Peyer's patch (tissue), 4 donors: Measurements from ENCODE around the gene OR4D1. TPM values are rescaled to one million over a fixed set of nuclear protein-coding genes. Genes with fewer than 3 reads are reported as not detected.
A peak's percentile ranks its signal among the peaks of the same experiment; 100 is the strongest.

Experiments
- DNase-seq, 3 donors: peaks; one replicate each; pipeline ENCODE4 v3.0.0-alpha.2; 2017 to 2019
- H3K27ac ChIP-seq, 4 donors: fragments of 200-600 bp; sonication (generic); one replicate each; pipeline ENCODE4 v1.5.1; 2016 to 2019
- H3K27me3 ChIP-seq, 2 donors: fragments of 200-600 bp; sonication (generic); one replicate each; pipeline ENCODE4 v1.5.1; 2019
- H3K36me3 ChIP-seq, 3 donors: fragments of 200-600 bp; sonication (generic); one replicate each; pipeline ENCODE4 v1.5.1; 2016 to 2019
- H3K4me1 ChIP-seq, 4 donors: fragments of 200-600 bp; sonication (generic); one replicate each; pipeline ENCODE4 v1.5.1; 2016 to 2019
- H3K4me3 ChIP-seq, 4 donors: fragments of 200-600 bp; sonication (generic); 1 replicate in 3 of 4; 2 replicates in 1 of 4; pipeline ENCODE4 v1.5.1; 2016 to 2019; ENCODE audit warnings: mild to moderate bottlenecking in 1 of 4
- H3K9me3 ChIP-seq, 4 donors: fragments of 200-600 bp; sonication (generic); one replicate each; pipeline ENCODE4 v1.5.1; 2016 to 2019; ENCODE audit warnings: mild to moderate bottlenecking in 1 of 4
- CTCF ChIP-seq, 6 experiments: fragments of 450-650 bp in 4 of 6; fragments of 200-600 bp in 2 of 6; sonication (generic) in 1 of 6; IDR thresholded peaks; one replicate each; pipeline ENCODE4 v1.5.1; 2017 to 2019; ENCODE audit warnings: antibody characterized with exemption in 6 of 6, mild to moderate bottlenecking in 3 of 6, moderate library complexity in 1 of 6
- POLR2A ChIP-seq, 2 donors: fragments of 450-650 bp; IDR thresholded peaks; one replicate each; pipeline ENCODE4 v1.5.1; 2017; ENCODE audit warnings: antibody characterized with exemption in 2 of 2, mild to moderate bottlenecking in 2 of 2, moderate library complexity in 2 of 2
- total RNA-seq, 4 donors: library from RNA; depleted of rRNA; stranded (reverse); fragments of >200 nt; gene quantifications; one replicate each; pipeline ENCODE4 v1.1.0, GENCODE V29; 2016

Gene OR4D1
- total RNA-seq, 4 donors from 2014 or later: not detected

GRCh38 chr17:58187675-58188074 lies 39.5 kb downstream of the OR4D1 start:
- H3K9me3 ChIP-seq: no peaks in the 10 kb centered on the region
- H3K27me3 ChIP-seq: no peaks in the 10 kb centered on the region
- no peaks in the 10 kb centered on the region for H3K36me3 ChIP-seq
- DNase-seq: no peak
- H3K4me3 ChIP-seq: no peak overlapping the region
- H3K4me1 ChIP-seq: no peaks in the 10 kb centered on the region
- H3K27ac ChIP-seq: no peak overlapping the region
- TF ChIP-seq POLR2A (IDR thresholded peaks at IDR 0.05) (no peak), CTCF (IDR thresholded peaks at IDR 0.05) (no peak)

DNA sequence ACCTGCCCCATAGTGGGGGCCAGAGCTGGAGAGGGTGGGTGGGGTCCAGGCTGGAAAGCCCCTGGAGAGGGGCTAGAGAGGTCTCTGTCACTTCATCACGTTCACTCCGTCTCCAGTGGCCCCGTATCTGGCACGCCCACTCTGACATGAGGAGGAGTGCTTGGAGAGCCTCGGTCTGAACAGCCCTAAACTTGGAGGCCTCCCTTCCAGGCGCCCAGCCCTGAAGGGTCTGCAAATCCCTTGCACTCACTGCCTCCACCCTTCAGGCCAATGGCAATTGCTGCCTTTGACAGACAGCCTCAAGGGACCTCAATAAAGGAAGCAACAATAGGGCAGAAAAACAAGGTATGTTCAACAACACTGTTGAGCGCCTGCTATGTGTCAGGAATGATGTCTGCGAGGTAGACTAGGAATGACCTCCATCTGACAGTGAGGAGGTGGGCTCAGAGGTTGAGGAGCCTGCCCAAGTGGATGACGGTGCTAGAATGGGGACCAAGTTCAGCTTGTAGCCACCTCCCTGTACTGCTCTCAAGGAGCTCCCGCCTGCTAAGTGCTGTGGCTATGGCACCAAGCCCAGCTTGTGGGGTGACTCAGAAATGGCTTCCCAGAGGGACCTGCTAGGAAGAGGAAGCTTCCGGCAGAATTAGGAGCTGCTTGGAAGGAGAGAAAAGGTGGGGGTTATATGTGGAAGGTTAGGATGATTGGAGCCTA lies 41.4 kb downstream of the OR4D1 start:
- peak in 2 of 3 donors; percentile 48 to 58 for DNase-seq
- Histone ChIP-seq H3K27ac (no peak overlapping the region), H3K27me3 (no peaks in the 10 kb centered on the region), H3K36me3 (no peaks in the 10 kb centered on the region), H3K9me3 (no peaks in the 10 kb centered on the region), H3K4me3 (no peak overlapping the region), H3K4me1 (no peaks in the 10 kb centered on the region)
- TF ChIP-seq CTCF (IDR thresholded peaks at IDR 0.05): no peak
- no peak for TF ChIP-seq POLR2A (IDR thresholded peaks at IDR 0.05)

DNA sequence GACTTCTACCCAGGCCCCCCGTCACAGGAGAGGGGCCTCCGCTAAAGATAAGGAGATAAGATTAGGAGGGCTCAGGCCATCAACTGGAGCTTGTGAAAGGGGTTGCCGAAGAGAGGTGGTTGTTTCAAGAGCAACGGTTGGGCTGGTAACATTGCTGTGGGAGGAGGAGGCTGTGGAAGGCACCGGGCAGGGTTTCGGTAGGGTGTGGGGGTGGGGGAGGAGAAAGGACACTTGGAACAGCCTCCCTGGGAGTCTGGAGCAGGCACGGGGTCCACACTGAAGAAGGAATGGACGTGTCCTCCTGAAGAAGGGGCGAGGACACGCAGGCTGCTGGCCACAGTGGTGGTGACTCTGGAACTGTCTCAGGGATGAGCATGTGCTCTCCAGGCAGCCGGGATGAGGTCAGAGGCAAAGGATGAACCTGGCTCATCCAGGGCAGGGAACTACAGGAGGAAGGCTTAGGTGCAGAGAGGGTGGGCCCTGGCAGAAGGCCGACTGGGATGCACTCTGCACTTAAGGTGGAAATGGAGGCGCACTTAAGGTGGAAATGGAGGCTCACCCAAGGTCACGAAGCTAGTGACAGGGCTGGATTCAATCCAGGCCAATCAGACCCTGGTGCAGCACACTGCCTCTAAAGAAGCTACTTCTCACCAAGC lies 43.2 kb downstream of the OR4D1 start:
- H3K36me3 ChIP-seq: no peaks in the 10 kb centered on the region
- no peaks in the 10 kb centered on the region for H3K27me3 ChIP-seq
- no peak for TF ChIP-seq POLR2A (IDR thresholded peaks at IDR 0.05)
- TF ChIP-seq CTCF (IDR thresholded peaks at IDR 0.05): no peak
- DNase-seq: no peak
- H3K9me3 ChIP-seq: no peaks in the 10 kb centered on the region
- no peak overlapping the region for H3K4me3 ChIP-seq
- H3K27ac ChIP-seq: no peak overlapping the region
- no peaks in the 10 kb centered on the region for H3K4me1 ChIP-seq

GRCh38 chr17:58192612-58193011 lies 44.4 kb downstream of the OR4D1 start, which contains the start of gene EPX:
TSS of gene EPX (plus strand) at chr17:58192726. CDS start at chr17:58192847, 121 bp downstream.
- H3K9me3 ChIP-seq: no peaks in the 10 kb centered on the region
- no peak for DNase-seq
- no peak within 1 kb of the TSS for H3K4me3 ChIP-seq
- no peaks in the 10 kb centered on the region for H3K4me1 ChIP-seq
- no peak within 1 kb of the TSS for H3K27ac ChIP-seq
- no peaks in the 10 kb centered on the region for H3K36me3 ChIP-seq
- TF ChIP-seq POLR2A (IDR thresholded peaks at IDR 0.05) (no peak), CTCF (IDR thresholded peaks at IDR 0.05) (no peak)
- no peaks in the 10 kb centered on the region for H3K27me3 ChIP-seq

- H3K27me3 ChIP-seq: no peaks in the 10 kb centered on the region
- no peak for DNase-seq
- no peak for TF ChIP-seq CTCF (IDR thresholded peaks at IDR 0.05)
Observed at GRCh38 chr17:58193641-58194255, 45.6 kb downstream of the OR4D1 start.

More at GRCh38 chr17:58193641-58194255, 45.6 kb downstream of the OR4D1 start:
- Histone ChIP-seq H3K36me3 (no peaks in the 10 kb centered on the region), H3K9me3 (no peaks in the 10 kb centered on the region), H3K4me1 (no peaks in the 10 kb centered on the region), H3K27ac (no peak overlapping the region), H3K4me3 (no peak overlapping the region)
